Sigmoid colon (tissue), 4 donors: ENCODE data around the gene FOXP1.

Experiments used
- CTCF ChIP-seq, 4 experiments: fragments of 450-650 bp in 3 of 4; fragments of 200-600 bp in 1 of 4; IDR thresholded peaks; one replicate each; pipeline ENCODE4 v1.5.1; 2016 to 2019; ENCODE audit warnings: antibody characterized with exemption in 4 of 4, mild to moderate bottlenecking in 3 of 4, moderate library complexity in 2 of 4
- EP300 ChIP-seq, 4 donors: sonication (generic); formaldehyde crosslinking; IDR thresholded peaks; one replicate each; pipeline ENCODE4 v1.6.1; 2017; ENCODE audit warnings: antibody characterized with exemption in 4 of 4
- POLR2A ChIP-seq, 2 donors: fragments of 450-650 bp; IDR thresholded peaks; one replicate each; pipeline ENCODE4 v1.6.1; 2016; ENCODE audit warnings: antibody characterized with exemption in 2 of 2, mild to moderate bottlenecking in 2 of 2, moderate library complexity in 2 of 2

DNA sequence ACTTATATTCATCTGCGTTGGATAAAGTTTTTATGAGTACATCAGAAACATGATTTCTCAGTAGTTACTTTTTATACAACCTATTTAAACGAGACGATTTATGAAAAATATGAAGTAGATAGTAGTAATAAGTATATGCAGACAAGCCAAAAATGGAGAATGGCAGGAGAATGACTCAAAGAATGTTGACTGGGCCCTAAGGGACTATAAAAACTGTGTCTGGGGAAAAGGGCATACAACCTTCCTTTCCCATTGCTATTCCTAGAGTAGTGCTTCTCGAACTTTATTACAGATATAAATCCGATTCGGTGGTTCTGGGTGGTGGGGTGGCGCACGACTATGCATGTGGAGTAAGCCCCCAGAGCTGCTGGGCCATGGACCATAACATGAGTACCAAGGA lies 558.5 kb downstream of the FOXP1 start:
- TF ChIP-seq POLR2A (IDR thresholded peaks at IDR 0.05) (no peak), CTCF (IDR thresholded peaks at IDR 0.05) (no peak), EP300 (IDR thresholded peaks at IDR 0.05) (no peak)
